HG03064 (cell line): Measurements from ENCODE around the gene PSMG3.
"Not testable (repeated sequence)": the region's sequence is repeated elsewhere in the genome, so short reads cannot be mapped to it uniquely, and the experiment has no call there.

Experiments used
- ATAC-seq: cut with Tn5 transposase; IDR thresholded peaks from one replicate; pipeline ENCODE4 v1.9.1; 2021; ENCODE audit warnings: low read depth; ENCODE audit not compliant: unreplicated experiment

Gene PSMG3

GRCh38 chr7:1536455-1536742 is 33.4 kb downstream of the PSMG3 start:
- no peak for ATAC-seq

DNA sequence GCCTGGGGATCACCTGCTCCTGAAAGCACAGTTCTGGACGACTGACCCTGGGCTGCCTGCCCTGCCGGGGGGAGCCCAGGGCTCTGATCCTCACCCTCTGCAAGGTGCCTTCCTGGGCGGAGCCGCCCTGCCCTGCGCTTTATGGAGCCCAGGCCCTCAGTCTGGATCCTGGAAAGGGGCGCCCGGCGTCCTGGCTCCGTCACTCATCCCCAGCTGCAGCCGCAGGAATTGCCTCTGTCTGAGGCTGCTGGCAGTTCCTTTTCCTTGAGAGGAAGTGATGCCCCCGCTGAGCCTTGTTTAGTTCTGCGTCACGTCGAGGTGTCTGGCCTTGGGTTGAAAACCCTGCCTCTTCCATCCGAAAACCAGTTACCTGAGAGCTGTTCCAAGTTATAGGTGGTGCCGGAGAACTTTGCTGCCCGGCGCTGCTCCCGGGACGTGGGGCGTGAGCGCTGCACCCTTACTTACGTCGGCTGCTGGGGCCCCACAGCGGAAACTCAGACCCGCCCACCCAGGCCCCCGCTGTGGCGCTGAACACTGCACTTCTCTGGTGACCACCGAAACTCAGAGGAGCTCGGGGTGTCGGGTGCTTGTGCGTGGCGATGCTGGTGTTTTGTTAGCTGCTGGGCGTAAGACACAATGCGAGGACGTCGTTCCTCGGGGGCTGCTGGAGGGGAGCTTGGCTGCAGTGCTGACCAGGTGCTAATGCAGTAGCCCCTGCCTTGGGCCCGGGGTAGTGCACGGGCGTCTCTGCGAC is 34.0 kb downstream of the PSMG3 start:
- no peak for ATAC-seq

DNA sequence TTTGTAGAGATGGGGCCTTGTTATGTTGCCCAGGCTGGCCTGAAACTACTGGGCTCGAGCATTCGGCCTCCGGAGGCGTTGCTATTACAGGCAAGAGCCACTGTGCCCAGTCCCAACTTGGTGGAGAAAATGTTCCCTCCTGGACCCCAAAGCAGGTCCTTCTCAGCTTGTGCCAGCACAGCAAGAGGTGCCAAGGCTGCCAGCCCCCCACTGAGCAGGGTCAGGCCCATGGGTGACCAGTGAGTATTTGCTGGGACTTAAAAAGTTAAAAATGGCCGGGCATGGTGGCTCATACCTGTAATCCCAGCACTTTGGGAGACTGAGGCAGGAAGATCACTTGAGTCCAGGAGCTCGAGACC is 34.8 kb downstream of the PSMG3 start:
- ATAC-seq, result no peak

- ATAC-seq, result no peak
Observed at GRCh38 chr7:1534330-1535099, 35.3 kb downstream of the PSMG3 start.

DNA sequence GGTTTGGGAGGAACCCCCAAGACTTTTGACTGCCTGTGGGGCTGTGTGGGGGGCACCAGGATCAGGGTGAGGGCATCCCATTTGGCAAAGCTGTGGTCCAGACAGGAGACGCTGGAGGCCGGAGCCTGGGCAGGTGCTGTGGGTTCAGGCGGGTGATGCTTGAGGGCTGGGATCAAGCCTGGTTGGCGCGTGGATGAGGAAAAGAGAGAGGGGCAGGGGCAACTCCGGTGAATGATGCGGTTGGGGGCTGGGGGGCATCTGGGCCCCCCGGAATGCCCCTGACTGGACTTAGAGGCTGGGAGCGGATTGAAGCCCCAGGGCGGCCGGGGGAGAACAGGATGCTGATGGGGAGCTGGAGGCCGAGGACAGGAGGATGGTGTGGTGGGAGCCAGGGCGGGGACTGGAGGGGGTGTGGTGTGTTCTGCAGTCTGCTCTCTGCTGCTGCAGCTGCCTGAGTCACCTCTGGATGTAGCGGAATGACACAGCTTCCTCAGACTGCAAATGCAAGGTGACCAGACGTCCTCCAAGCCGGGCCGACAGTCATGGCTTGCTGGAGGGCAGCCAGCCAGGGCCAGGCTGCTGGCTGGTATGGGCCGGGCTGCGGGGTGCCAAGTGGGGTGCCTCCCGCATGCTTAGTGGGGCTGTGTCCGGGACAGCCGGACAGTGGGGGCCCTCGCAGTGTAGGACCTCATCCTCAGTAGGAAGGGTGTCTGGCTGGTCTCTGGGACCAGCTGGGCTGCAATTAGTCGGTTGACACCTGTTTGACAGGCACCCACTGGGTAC is 36.1 kb downstream of the PSMG3 start:
- peak; percentile 52 for ATAC-seq

DNA sequence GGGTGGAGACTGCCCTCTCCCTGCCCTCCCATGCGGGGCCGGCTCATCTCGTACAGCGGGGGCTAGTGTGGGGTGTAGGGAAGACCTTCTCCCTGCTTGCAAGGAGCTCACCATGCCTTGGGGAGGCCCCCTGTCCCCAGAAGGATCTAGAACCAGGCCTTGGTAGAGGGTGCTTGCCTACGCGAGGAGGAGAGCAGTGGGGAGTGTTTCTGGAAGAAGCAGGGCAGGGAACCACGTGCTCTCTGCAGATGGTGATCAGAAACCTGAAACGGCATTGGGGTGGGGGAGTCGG is 36.6 kb downstream of the PSMG3 start:
- ATAC-seq, result no peak

DNA sequence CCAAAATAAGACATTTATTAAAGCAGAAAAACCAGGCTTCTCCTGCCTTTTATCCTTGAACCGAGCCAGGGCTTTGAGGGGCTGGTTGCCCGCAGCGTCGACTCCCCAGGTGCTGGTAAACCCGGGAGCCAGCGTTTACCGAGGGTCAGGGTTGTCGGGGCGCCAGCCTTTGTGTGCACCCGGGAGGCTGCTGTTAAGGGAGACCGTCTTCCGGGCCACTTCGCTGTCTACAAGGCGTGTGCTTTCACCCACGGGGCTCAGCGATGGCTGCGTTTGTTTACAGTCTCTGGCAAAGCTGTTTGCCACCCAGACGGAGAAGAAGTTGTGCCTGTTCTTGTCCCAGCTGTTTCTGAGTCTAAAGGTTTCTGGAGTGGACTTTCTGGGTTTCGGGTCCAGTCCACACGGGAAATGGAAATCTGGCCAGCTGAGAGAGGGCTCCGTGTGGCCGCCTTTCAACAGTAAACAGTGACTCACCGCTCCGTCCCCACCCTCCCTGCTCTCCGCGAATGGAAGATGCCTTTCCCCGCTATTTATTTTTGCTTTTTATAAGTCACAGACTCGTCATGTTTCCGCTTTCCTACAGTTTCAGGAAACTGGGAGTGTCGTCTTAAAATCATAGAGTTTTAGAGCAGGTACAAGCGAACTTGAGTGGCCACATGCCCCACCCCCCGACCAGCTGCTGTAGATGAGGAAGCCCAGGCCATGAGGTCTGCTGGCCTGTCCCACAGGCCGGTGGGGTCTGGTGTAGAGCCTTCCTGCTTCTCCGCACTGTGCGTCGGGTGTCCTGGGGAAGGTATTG is 37.2 kb downstream of the PSMG3 start:
- ATAC-seq, result no peak

DNA sequence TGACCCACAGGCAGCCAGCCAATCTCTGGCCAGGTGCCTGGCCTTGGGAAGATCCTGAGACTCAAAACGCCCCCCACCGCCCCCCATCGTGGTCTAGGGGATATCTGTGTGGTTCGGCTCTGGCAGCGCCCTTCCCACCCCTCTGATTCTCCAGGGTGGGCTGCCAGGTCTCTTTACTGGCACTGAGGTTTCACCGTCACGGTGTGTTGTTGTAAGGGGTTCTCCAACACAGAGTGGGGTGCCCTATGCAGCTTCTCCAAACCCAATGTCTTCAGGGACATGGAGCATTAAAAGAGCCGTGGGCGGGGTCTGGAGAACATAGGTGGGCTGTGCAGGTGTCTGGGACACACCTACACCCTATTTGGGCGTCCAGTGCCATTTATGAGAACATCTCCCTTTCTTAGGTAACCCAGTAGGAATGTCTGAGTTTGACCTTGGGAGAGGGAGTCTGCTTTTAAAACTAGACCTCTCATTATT is 37.8 kb downstream of the PSMG3 start:
- no peak for ATAC-seq

- no peak for ATAC-seq
Observed at GRCh38 chr7:1531263-1531978, 38.4 kb downstream of the PSMG3 start.

- ATAC-seq, result no peak
Observed at GRCh38 chr7:1530946-1531262, 38.9 kb downstream of the PSMG3 start.

GRCh38 chr7:1529383-1530116 is 40.3 kb downstream of the PSMG3 start:
- no peak for ATAC-seq

DNA sequence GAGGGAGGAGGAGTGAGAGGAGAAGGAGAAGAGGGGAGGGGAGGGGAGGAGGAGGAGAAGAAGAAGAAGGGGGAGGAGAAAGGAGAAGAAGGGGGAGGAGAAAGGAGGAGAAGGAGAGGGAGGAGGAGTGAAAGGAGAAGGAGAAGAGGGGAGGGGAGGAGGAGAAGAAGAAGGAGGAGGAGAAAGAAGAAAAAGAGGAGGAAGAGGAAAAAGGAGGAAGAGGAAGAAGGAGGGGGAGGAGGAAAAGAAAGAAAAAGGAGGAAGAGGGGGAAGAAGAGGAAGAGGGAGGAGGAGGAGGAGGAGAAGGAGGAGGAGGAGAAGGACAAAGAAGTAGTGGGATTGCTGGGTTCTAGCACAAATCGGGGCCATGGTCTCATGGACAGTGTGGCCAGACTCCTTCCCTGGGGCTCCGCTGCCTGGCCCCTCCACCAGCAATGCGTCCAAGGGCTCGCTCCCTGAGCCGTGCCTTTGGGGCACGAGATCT is 43.5 kb downstream of the PSMG3 start:
- ATAC-seq, result no peak

GRCh38 chr7:1525409-1525808 is 44.4 kb downstream of the PSMG3 start:
- ATAC-seq, result no peak

- no peak for ATAC-seq
Observed at GRCh38 chr7:1523844-1524243, 46.0 kb downstream of the PSMG3 start.

GRCh38 chr7:1523208-1523607 is 46.6 kb downstream of the PSMG3 start:
- ATAC-seq, result no peak

- ATAC-seq, result no peak
Observed at GRCh38 chr7:1521456-1521855, 48.4 kb downstream of the PSMG3 start.

GRCh38 chr7:1520539-1521234 is 49.1 kb downstream of the PSMG3 start:
- ATAC-seq, result no peak

DNA sequence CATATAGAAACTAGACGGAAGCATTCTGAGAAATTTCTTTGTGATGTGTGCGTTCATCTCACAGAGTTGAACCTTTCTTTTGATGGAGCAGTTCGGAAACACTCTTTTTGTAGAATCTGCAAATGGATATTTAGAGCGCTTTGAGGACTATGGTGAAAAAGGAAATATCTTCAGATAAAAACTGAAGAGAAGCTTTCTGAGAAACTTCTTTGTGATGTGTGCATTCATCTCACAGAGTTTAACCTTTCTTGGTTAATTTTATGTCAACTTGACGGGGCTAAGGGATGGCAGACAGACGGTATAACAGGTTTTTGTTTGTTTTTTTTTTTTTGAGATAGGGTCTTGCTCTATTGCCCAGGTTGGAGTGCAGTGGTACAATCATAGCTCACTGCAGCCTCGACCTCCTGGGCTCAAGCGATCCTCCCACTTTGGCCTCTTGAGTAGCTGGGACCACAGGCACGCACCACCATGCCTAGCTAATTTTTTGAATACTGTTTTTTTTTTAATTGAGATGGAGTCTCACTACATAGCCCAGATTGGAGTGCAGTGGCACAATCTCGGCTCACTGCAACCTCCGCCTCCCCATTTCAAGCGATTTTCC is 50.4 kb downstream of the PSMG3 start:
- ATAC-seq, result not testable (repeated sequence)
